GM10248 (cell line): Measurements from ENCODE around the gene GDF7.
A peak's percentile ranks its signal among the peaks of the same experiment; 100 is the strongest.

Experiments used
- CTCF ChIA-PET: fragments of 300-600 bp; sonication (Branson Sonifier 250); formaldehyde crosslinking; extraction: SDS; loops from one replicate; lab custom pipeline; 2021; ENCODE audit warnings: antibody characterized with exemption; lab: Yijun Ruan, JAX
- POLR2A ChIA-PET: fragments of 350-650 bp; sonication (Branson Sonifier 250); formaldehyde crosslinking; extraction: SDS; loops from one replicate; lab custom pipeline; 2020; ENCODE audit warnings: antibody characterized with exemption; lab: Yijun Ruan, JAX
- DNase-seq: peaks from one replicate; pipeline ENCODE4 v3.0.0; 2012; ENCODE audit errors: extremely low spot score
- TF ChIP-seq, protein P1 (sequence below): IDR thresholded peaks from 2 replicates; pipeline ENCODE4 v1.5.1; 2012; ENCODE audit warnings: mild to moderate bottlenecking, low read depth; ENCODE audit errors: extremely low read depth, missing control alignments, control extremely low read depth

Gene GDF7

DNA sequence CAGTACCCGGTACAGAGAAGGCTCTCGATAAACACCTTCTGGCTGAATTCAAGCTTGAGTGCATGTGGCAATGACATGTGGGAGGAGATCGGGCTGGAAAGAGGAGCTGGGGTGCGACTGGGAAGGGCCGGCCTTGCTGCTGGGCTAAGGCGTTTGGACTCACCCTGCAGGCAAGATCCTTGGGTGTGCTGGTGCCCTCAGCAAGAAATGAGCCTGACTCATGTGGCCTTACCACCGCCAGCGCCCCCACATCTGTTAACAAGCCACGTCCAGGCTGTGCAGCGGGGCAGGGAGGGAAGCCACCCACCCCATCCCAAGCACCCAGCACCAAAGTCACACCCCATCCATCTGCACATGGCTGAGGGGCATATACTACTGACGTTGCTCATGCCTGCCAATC, 17.4 kb upstream of the GDF7 start:
- no peak for DNase-seq
- TF ChIP-seq, protein P1, sequence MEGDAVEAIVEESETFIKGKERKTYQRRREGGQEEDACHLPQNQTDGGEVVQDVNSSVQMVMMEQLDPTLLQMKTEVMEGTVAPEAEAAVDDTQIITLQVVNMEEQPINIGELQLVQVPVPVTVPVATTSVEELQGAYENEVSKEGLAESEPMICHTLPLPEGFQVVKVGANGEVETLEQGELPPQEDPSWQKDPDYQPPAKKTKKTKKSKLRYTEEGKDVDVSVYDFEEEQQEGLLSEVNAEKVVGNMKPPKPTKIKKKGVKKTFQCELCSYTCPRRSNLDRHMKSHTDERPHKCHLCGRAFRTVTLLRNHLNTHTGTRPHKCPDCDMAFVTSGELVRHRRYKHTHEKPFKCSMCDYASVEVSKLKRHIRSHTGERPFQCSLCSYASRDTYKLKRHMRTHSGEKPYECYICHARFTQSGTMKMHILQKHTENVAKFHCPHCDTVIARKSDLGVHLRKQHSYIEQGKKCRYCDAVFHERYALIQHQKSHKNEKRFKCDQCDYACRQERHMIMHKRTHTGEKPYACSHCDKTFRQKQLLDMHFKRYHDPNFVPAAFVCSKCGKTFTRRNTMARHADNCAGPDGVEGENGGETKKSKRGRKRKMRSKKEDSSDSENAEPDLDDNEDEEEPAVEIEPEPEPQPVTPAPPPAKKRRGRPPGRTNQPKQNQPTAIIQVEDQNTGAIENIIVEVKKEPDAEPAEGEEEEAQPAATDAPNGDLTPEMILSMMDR, result no peak
- CTCF ChIA-PET, result interaction anchor here (1.3 to 7.2 kb wide), 10 partner anchors 11 to 238 kb away, joined by 3 to 101 read pairs (median 22); partner anchors contain the start of gene RHOB
- POLR2A ChIA-PET, result interaction anchor here (6.9 kb wide), 1 partner anchor 202 kb away, joined by 82 read pairs; the partner anchor contains the start of gene RHOB

DNA sequence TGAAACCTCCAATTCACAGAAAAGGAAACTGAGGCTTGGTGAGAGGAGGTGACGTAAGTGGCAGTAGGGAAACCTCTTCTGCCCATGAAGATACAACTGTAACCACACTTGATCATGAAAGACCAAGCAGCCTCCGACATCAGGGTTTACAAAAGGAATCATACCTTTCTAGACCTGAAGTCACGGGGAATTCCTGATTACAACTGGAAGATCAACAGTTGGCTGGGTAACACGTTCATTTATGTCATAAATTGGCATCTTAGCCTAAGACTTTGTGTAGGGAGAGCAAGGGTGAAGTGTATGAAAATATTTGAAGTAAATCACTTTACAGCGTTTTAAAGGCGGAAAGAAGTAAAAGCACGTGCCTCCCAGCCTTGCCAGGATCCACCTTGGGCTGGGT, 17.0 kb upstream of the GDF7 start:
- DNase-seq, result no peak
- TF ChIP-seq, protein P1, result no peak
- ChIA-PET CTCF (interaction anchor here (0.6 to 7.2 kb wide), 26 partner anchors 11 to 308 kb away, joined by 3 to 101 read pairs (median 6); partner anchors contain the start of genes LDAH and RHOB), POLR2A (interaction anchor here (0.6 to 6.9 kb wide), 3 partner anchors 8 to 218 kb away, joined by 3 to 82 read pairs (median 3); partner anchors contain the start of gene RHOB)

DNA sequence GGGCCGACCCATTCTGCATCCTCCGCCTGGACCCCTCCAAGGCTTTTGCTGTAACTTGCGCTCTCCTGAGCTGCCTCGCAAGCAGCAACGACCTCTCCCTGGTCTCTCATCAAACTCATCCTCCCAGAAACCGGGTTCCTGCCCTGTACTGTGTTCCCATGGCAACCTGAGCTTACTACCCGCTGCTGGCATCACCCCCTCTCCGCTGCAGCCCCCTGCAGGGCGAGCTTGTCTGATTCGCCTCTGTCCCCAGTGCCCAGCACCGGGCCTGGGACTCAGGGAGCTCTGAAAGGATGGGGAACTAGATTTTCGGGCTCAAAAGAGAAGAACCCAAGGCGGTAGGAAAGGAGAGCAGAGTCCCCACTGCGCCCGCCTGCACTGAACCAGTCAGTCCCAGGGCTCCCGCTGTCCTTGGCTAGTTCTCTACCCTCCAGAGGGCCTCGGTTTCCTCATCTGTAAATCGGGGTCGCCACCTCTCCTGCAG, 16.5 kb upstream of the GDF7 start:
- POLR2A ChIA-PET, result interaction anchor here (0.6 to 6.9 kb wide), 4 partner anchors 8 to 765 kb away, joined by 3 to 82 read pairs (median 3); partner anchors contain the start of gene RHOB
- DNase-seq, result peak; percentile 56
- TF ChIP-seq, protein P1, result no peak
- CTCF ChIA-PET, result interaction anchor here (0.6 to 7.2 kb wide), 38 partner anchors 10 to 425 kb away, joined by 3 to 101 read pairs (median 6); partner anchors contain the start of genes LDAH, RHOB and SDC1

DNA sequence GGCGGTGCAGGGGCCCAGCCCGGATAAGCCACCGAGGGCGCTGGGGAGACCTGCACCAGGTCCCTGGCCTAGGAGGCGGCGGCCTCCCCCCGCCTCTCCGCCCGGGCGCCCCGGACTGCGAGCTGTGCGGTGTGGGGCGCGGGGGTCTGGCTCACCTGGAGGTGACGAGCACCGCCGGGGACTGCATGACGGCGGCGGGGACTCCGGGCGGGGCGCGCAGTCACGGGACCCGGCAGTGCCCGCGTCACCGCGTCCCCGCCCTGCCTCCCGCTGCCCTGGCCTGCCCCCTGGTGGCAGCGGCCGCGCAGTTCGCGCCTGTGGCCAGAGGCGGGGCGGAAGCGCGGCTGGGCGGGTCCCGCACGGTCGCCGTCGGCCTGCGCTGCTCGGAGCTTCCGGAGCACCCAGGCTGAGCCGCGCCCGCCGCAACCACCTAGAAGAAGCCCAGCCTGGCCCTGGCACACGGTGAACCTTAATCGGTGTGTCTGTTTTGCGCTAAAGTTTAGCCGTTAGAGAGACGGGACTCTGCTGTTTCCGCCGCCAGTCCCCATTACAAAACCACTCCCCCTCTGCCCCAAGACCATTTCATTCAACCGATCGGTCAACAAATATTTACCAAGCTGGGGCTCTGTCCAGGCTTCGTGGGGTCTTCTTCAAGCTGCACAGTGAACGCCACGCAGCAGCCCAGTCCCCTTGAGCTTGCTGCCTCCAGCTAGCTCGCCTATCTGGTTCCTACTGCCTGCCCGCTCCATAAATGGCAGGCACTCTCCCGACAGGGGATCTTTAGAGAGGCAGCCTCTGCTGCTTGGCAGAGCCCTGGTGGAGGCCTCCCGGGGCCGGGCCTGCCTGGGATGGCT, 15.8 kb upstream of the GDF7 start, which contains the start of gene HS1BP3:
Gene HS1BP3, minus strand, starts transcription at position 222 of the 854 bp plus-strand sequence. Its CDS starts 35 bp downstream, at position 187.
- peak; percentile 98 for DNase-seq
- POLR2A ChIA-PET, result interaction anchor here (0.6 to 6.9 kb wide), 3 partner anchors 203 to 765 kb away, joined by 3 to 82 read pairs (median 3); partner anchors contain the start of gene RHOB
- TF ChIP-seq, protein P1, result peak; percentile 99
- CTCF ChIA-PET, result interaction anchor here (0.6 to 7.2 kb wide), 68 partner anchors 10 to 1854 kb away, joined by 3 to 101 read pairs (median 4); partner anchors contain the start of genes LDAH, RHOB and SDC1

DNA sequence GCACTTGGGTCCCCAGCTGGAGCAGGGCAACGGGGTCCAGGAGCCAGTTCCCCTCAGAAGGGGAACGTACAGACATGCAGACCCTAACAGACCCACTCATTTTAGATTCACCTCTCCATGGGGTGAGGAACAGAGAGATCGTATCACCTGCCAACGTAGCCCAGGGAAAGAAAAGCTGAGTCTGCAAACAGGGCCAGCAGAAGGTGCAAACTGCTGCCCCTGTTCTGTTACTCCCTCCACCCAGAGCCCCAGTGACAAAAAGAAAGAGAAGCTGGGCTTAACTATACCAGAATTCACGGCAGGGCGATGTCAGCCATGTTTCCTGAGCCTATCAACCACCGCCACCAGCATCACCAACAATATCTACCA, 15.2 kb upstream of the GDF7 start:
- no peak for DNase-seq
- ChIA-PET POLR2A (interaction anchor here (6.9 kb wide), 1 partner anchor 204 kb away, joined by 82 read pairs; the partner anchor contains the start of gene RHOB), CTCF (interaction anchor here (0.7 to 7.2 kb wide), 62 partner anchors 9 to 1854 kb away, joined by 3 to 101 read pairs (median 4); partner anchors contain the start of genes LDAH and RHOB)
- TF ChIP-seq, protein P1, result no peak

DNA sequence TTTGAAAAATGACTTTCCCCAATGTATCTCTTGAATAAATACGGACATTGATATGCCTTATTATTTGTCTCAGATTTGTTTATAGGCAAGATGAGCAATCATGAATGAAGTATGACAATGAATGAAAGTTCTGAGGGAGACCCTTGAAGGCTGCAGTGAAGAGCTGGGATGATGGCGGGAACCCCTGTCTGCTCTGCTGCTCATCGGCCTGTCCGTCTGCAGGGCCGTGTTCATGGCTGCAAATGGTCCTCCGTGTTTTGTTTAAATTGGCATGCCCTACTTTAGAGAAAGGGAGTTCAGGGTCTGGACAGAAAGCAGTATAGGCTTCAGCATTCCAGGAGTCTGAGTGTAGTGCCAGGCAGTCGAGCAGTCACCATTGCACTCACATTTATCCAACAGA, 14.8 kb upstream of the GDF7 start:
- TF ChIP-seq, protein P1, result no peak
- ChIA-PET CTCF (interaction anchor here (1.1 to 7.2 kb wide), 21 partner anchors 9 to 636 kb away, joined by 3 to 101 read pairs (median 6); partner anchors contain the start of gene LDAH), POLR2A (interaction anchor here (6.9 kb wide), 1 partner anchor 204 kb away, joined by 82 read pairs; the partner anchor contains the start of gene RHOB)
- DNase-seq, result no peak
